ENCODE data around the gene SHTN1.

SHTN1 gene

DNA sequence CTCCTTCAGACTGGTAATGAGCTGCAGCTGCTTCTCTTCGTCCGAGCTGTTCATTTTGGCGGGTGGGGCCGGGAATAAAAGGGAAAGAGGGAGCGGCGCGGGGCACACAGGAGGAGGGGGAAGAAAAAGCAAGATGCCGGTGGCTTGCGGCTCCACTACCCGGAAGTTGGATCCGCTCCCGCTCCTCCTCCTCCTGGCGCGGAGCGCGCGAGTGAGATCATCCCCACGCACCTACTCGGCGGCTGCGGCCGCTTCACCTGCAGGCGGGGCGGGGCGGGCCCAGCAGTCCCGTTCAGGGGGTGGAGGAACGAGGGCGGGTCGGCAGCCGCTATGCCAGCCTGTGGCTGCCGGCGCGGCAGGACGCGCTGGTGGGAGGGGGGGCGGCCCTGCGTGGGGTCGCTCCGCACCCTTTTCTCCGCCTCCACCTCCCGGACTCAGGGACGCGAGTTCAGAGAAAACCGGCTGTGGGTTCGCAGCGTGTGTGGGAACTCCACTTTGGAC, at the start of gene SHTN1:
TSS of gene SHTN1 (minus strand) at position 162 of the 501 bp plus-strand sequence. CDS start at position 54, 108 bp downstream.
- peak; percentile 50 for DNase-seq

- no peak for DNase-seq
Observed at GRCh38 chr10:117053482-117053881, 48.5 kb upstream of the SHTN1 start.

DNA sequence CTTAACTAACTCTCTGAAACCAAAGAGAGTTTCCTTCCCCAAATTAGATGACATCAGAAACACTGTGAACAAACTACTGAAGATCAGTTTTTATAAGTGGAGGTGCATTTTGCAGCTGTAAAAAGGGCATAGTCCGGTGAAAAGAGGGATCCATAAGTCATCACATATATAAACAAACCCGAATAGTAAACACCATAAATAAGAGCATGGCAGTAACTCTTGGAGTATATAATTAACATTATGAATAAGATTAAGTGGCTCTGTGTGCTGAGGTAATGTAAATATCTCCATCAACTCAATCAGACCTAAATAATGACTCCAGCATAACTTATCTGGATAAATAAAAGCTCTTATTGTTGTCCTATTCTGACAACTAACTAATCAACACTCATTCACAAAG, 43.0 kb upstream of the SHTN1 start:
- DNase-seq: no peak

DNA sequence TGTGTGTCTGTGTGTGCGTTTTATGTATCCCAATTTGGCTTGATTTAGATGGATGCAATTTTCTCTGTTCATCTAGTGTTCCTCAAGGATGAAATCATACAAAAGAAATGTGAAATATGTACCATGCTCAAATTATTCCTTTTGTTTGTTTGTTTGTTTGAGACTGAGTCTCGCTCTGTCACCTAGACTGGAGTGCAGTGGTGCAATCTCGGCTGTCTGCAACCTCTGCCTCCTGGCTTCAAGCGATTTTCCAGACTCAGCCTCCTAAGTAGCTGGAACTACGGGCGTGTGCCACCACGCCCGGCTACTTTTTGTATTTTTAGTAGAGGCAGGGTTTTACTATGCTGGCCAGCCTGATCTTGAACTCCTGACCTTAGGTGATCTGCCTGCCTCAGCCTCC, 11.3 kb upstream of the SHTN1 start:
- DNase-seq: no peak

DNA sequence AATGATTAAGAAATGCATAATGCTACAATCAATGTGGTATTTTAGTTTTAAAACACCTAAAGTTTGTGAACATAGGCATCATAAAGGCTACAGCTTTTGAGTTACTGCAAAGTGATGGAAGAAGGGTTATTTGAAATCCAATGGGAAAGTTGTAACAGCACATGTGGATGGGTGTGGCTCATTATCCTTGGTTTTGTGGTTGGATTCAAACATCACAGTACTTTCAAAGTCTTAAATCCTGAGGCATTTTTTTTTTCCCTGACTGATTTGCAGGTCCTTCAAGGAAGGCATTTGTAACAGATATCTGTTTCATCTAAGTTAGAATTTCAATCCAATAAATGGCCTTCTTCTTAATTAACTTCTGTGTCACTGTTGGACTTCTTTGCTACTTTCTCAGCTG, 9.8 kb upstream of the SHTN1 start:
- no peak for DNase-seq

DNA sequence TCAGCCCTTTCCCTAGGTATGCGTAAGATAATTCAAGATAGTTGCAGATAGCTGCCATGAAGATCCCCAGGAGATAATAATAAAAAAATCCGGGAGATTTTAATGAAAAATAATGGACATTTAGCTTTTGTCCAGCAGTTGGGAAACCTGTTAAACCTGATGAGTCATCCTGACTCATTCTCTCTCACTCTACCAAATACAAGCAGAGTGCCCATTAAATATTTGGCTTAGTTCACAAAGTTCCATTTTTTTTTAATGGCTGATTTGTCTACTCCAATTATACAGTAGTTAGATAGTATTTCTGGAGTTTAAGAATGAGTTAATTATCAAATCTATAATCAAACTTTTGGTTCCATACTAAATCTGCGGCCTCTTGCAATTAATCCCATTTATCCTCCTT, 2.1 kb upstream of the SHTN1 start:
- no peak for DNase-seq

DNA sequence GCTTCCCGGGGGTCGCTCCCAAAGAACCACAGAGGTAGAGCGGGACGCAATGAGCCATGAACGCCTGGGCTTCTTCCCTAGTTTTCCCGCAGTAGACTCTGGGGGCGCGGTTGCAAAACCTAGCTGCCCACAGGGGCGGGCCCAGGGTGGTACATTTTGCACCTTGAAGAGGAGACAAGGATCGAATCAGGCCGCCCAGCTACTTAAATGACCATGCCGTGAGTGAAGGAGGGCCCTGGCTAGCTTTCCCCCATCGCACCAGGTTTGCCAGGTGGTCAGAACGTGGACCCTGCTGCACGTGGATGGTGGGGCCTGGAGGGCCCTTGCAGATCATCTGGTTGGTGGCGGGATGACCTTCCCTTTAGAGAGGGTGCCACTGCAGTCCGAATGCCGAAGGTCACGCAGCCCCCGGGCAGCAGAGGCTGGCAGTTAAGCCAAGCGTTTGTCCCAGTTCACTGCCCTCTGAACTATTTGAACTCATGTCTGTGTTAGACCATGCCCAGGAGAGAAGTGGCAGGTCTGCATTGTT, 604 bp upstream of the SHTN1 start:
- peak; percentile 7 for DNase-seq

DNA sequence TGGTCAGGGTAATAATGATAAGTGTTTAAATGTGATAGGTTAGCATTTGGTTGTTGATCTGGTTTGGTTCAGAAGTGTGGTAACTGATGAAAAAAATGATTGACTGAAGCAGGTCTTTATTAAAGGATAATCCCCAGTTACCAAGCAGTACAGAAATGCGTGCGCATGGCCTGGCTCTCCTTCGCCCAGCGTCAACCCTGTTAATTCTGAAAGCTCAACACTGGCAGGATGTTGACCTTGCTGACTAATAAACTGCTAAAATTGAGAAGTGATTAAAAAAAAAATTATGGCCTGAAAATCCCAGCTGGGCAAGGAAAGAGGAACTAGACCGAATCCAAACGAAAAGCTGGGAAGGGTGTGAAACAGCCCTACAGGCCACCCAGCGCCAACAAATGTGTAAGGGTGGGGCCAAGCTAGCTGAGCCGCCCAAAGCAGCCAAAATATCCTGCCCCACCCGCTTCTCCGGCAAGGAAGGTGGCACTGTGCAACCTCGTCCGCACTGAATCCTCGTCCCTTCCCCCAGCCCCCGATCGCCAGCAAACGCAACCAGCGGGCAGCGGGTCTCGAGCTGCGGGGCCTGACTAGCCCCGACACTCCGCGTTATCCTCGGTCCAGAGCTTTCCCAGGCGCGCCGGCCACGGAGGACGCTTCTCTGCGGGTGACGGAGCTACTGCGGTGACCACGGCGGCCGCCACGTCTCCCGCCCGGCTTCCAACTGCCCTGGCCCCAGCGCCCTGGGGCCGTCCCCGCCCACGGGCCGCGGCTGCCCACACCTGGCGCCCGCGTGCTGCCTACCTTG, 561 bp downstream of the SHTN1 start:
- DNase-seq: peak; percentile 43

DNA sequence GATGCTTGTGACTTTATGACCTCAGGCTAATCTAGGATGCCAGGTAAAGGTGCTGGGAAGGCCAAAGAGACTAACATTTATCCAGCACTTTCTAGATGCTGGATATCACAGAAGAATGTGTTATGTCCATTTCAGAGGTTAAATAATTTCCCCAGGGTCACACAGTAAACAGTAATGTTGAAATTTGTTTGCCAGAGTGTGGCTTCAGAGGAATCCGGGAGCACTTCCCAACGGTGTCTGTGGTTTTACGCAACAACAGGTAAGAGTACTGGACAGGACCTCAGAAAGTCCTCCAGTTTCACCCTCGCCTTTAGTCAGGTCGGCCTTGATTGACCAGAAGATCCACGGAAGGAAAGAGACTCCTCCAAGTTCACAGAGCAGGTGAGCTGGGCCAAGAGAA, 1.7 kb downstream of the SHTN1 start:
- no peak for DNase-seq

- DNase-seq: no peak
Observed at GRCh38 chr10:117002206-117002605, 2.8 kb downstream of the SHTN1 start.

GRCh38 chr10:117001144-117001543, 3.8 kb downstream of the SHTN1 start:
- DNase-seq: no peak

GRCh38 chr10:117000580-117000979, 4.4 kb downstream of the SHTN1 start:
- no peak for DNase-seq

GRCh38 chr10:116998172-116998571, 6.8 kb downstream of the SHTN1 start:
- DNase-seq: no peak

GRCh38 chr10:116997015-116997414, 8.0 kb downstream of the SHTN1 start:
- DNase-seq: no peak

DNA sequence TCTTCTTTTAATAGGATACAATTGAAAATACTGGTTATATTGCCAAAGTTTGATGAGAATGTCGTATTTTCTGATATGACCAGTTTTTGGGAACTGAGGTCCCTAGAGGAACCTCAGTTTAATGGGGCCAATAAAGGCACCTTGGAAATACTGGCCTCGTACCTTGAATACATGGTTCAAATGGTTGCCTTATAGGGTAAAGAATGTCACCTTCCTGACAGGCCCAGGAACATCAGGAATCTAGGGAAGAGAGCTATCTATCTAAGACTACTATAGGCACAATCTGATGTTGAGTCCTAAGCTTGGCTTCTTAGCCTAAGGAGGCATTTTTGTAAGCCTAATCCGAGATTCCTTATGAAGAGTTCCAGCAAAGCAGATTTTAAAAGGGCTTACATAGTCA, 9.3 kb downstream of the SHTN1 start:
- no peak for DNase-seq

GRCh38 chr10:116994113-116994890, 10.7 kb downstream of the SHTN1 start:
- no peak for DNase-seq

- DNase-seq: no peak
Observed at GRCh38 chr10:116993610-116994009, 11.4 kb downstream of the SHTN1 start.

DNA sequence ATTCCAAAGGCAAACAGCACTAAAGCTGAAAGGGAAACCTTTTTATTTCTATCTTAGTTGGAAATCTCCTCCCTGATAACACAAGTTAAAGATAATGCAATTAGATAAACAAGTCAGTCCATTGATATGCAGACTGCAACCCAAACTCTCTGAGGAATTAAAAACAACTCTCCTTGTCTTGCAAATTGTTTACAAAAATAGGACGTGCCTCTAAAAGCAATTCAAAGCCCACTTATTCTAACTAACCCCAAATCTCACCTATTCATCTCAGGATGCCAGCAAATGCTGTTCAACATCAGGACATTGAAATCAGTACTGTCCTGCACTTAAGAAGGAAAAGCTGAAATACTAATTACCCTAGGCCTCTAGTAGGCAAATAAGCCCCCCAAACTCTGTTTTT, 12.8 kb downstream of the SHTN1 start:
- DNase-seq: no peak

DNA sequence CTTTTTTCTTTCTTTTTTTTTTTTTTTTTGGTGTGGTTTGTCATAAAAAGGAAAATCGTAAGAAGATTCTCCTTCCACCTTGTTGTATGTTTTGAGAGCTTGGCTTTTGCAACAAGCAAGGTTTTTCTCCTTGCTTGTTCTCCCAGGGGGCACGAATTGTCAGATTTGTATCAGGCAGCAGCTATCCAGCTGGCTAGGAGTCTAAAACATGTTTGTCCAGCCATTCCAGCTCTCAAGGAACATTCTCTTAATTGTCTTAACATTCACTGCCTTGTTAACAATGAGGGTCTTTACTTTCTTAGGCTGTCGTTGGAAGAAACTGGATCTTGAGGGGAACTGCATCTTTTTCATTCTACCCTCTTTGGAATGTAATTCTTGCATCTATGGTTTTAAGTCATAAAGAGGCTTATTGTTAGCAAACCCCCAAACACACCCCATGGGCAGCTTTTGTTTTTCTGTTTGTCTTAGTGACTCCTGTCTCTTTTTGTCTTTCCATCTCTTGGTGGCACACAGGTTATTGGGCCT, 14.6 kb downstream of the SHTN1 start:
- no peak for DNase-seq

DNA sequence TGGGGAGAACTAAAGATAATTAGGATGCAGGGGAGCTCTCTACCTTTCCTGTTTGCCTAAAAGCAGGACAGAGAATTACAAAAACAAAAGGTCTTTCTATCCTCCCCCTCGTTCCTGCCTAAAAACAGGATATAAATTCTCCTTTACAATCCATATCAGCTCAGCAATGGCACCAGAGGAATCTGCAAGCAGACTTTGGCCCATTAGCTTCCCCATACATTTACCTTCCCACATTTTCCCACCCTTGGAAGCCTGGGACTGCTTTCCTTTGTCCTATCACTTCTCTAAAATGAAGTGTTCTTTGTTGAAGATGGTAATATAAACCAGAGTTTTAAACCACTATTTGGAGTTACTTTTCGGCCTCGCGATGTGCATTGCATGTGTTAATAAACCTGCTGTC, 15.5 kb downstream of the SHTN1 start:
- no peak for DNase-seq

DNA sequence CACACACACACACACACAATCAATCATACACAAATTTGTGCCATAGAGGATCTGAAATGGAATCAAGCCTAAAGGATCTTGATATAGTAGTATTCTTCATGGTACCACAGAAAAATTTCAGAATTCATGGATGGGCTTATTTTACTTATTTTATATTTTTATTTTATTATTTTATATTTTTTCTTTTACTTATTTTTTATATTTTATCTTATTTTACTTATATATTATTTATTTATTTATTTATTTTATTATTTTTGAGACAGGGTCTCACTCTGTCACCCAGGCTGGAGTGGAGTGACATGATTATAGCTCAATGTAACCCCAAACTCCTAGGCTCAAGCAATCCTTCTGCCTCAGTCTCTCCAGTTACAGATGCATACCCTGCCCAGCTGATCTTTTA, 16.7 kb downstream of the SHTN1 start:
- no peak for DNase-seq

- no peak for DNase-seq
Observed at GRCh38 chr10:116985611-116986010, 19.4 kb downstream of the SHTN1 start.

DNA sequence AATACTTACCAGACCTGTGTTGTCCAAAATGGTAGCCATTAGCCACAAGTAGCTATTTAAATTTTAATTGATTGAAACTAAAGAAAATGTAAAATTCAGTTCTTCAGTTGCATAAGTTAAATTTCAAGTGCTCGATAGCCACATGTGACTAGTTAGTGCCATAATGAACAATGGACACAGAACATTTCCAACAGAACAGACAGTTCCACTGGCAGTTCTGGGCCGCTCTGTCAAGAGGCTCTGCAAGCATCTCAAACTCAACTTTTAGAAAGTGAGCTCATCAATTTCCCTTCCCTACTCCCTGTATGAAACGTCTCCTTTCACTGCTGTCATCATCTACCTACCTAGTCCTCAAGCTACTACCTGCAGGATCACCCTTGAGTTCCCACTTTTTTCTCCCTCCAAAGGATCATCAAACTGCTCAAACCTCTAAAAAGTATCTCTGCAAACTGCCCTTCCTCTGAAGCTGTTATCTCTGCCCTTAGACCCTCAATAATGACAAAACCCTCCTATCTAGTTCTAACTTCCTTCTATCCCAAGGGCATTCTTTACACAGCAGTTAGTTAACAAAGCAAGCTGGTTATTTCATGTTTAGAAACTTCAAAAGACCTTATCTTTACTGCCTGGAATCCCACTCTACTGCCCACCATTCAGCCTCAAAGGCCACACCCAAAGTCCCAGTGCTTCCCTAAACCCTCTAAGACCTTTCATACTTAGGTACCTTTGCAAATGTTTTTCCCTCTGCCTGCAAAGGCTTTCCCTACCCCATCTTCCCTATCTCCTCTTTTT, 20.6 kb downstream of the SHTN1 start:
- no peak for DNase-seq

Data from DMS 273 treated with DMSO at 0.1 percent for 48 hours (cell line).